H1 (cell line): ENCODE results near the gene GPX5. TPM values are rescaled to one million over a fixed set of nuclear protein-coding genes. Genes with fewer than 3 reads are reported as not detected.
A peak's percentile ranks its signal among the peaks of the same experiment; 100 is the strongest.

ENCODE experiments used
- CTCF ChIA-PET: fragments of 300-600 bp; sonication (Branson Sonifier 250); formaldehyde crosslinking; loops from one replicate; lab custom pipeline; 2021; ENCODE audit not compliant: partially characterized antibody; lab: Charles Lee
- POLR2A ChIA-PET: fragments of 300-600 bp; sonication (Branson Sonifier 250); formaldehyde crosslinking; loops from one replicate; lab custom pipeline; 2021; ENCODE audit warnings: inconsistent platforms; ENCODE audit not compliant: partially characterized antibody; lab: Charles Lee
- DNase-seq, 2 experiments: peaks; one replicate each; pipeline versions ENCODE4 v3.0.0 to v3.0.0-alpha.2; 2010 to 2022; ENCODE audit warnings: low spot score in 2 of 2, low read depth in 1 of 2, mixed read lengths in 1 of 2
- FAIRE-seq: peaks from 2 replicates; lab custom pipeline; 2011; peaks lifted over from hg19 to GRCh38; lab: Jason Lieb, UNC
- H2AFZ ChIP-seq: 2 replicates; pipeline ENCODE4 v1.8.1; 2012; ENCODE audit warnings: low read length, inconsistent platforms
- H2AK5ac ChIP-seq: 2 replicates; pipeline ENCODE4 v1.6.1; 2013; ENCODE audit warnings: low read depth, low read length
- H2BK120ac ChIP-seq: replicated peaks from 2 replicates; pipeline ENCODE3; 2013; ENCODE audit warnings: low read depth, low read length, inconsistent platforms
- H2BK12ac ChIP-seq: 2 replicates; pipeline ENCODE4 v1.6.1; 2013; ENCODE audit warnings: low read depth, low read length
- H2BK15ac ChIP-seq: 2 replicates; pipeline ENCODE4 v1.6.1; 2013; ENCODE audit warnings: low read length
- H2BK20ac ChIP-seq: 2 replicates; pipeline ENCODE4 v1.6.1; 2013; ENCODE audit warnings: low read length
- H2BK5ac ChIP-seq: 2 replicates; pipeline ENCODE4 v1.6.1; 2013; ENCODE audit warnings: low read depth, low read length
- H3K14ac ChIP-seq: 2 replicates; pipeline ENCODE4 v1.6.1; 2013; ENCODE audit warnings: inconsistent platforms; ENCODE audit not compliant: insufficient read length
- H3K18ac ChIP-seq: 2 replicates; pipeline ENCODE4 v1.6.1; 2013; ENCODE audit warnings: low read length; ENCODE audit errors: extremely low read depth
- H3K23ac ChIP-seq: 2 replicates; pipeline ENCODE4 v1.6.1; 2013; ENCODE audit warnings: inconsistent platforms; ENCODE audit not compliant: insufficient read length
- H3K23me2 ChIP-seq: 2 replicates; pipeline ENCODE4 v1.6.1; 2013; ENCODE audit warnings: low read depth, low read length
- H3K27ac ChIP-seq: 2 replicates; pipeline ENCODE4 v1.6.1; 2011; ENCODE audit warnings: low read depth, low read length, inconsistent platforms
- H3K27me3 ChIP-seq, 4 experiments: replicated peaks in 1 of 4; 1 replicate in 1 of 4; 2 replicates in 3 of 4; pipeline versions ENCODE4 v1.6.1 to v1.8.1; 2011 to 2013; ENCODE audit warnings: low read length in 3 of 4, mild to moderate bottlenecking in 3 of 4, inconsistent platforms in 2 of 4, mixed read lengths in 2 of 4, moderate library complexity in 1 of 4; ENCODE audit not compliant: control insufficient read depth in 3 of 4, insufficient read depth in 3 of 4; ENCODE audit errors: extremely low read depth in 1 of 4
- H3K36me3 ChIP-seq, 4 experiments: 2 replicates each; pipeline versions ENCODE4 v1.6.1 to v1.8.1; 2011 to 2013; ENCODE audit warnings: mild to moderate bottlenecking in 4 of 4, low read length in 3 of 4, moderate library complexity in 2 of 4, control low read depth in 1 of 4, inconsistent platforms in 1 of 4; ENCODE audit not compliant: insufficient read depth in 4 of 4, control insufficient read depth in 2 of 4
- H3K4ac ChIP-seq: replicated peaks from 2 replicates; pipeline ENCODE3; 2013; ENCODE audit warnings: low read length, low read depth, mixed read lengths, inconsistent platforms; ENCODE audit not compliant: insufficient read length
- H3K4me1 ChIP-seq, 4 experiments: replicated peaks in 1 of 4; 1 replicate in 1 of 4; 2 replicates in 3 of 4; pipeline versions ENCODE4 v1.6.1 to v1.8.1; 2011 to 2013; ENCODE audit warnings: low read length in 3 of 4, inconsistent platforms in 2 of 4, mixed read lengths in 1 of 4; ENCODE audit not compliant: insufficient read depth in 4 of 4, control insufficient read depth in 3 of 4
- H3K4me2 ChIP-seq, 2 experiments: 2 replicates each; pipeline versions ENCODE4 v1.6.1 to v1.8.1; 2011 to 2013; ENCODE audit warnings: low read depth in 2 of 2, low read length in 2 of 2, control low read depth in 1 of 2, inconsistent platforms in 1 of 2, mild to moderate bottlenecking in 1 of 2; ENCODE audit not compliant: insufficient read depth in 1 of 2
- H3K4me3 ChIP-seq, 4 experiments: fragments of 200-600, 300-600 bp in 1 of 4; sonication (generic), shearing (Covaris generic), sonication (Bioruptor Twin) in 1 of 4; 2 replicates each; pipeline versions ENCODE4 v1.5.1 to v1.8.1; 2011 to 2016; ENCODE audit warnings: low read length in 4 of 4, low read depth in 3 of 4, control low read depth in 2 of 4, inconsistent platforms in 2 of 4, mild to moderate bottlenecking in 2 of 4, mixed read lengths in 1 of 4, moderate library complexity in 1 of 4; ENCODE audit not compliant: insufficient read depth in 2 of 4; ENCODE audit errors: extremely low read depth in 1 of 4
- H3K56ac ChIP-seq: replicated peaks from 2 replicates; pipeline ENCODE3; 2013; ENCODE audit warnings: low read depth, mild to moderate bottlenecking, mixed read lengths, low read length, inconsistent platforms; ENCODE audit not compliant: insufficient read length
- H3K79me1 ChIP-seq: 2 replicates; pipeline ENCODE4 v1.6.1; 2013; ENCODE audit warnings: low read depth, low read length, control low read depth
- H3K79me2 ChIP-seq, 2 experiments: 2 replicates each; pipeline versions ENCODE4 v1.6.1 to v1.8.1; 2012 to 2013; ENCODE audit warnings: low read length in 2 of 2, mild to moderate bottlenecking in 2 of 2, inconsistent platforms in 1 of 2; ENCODE audit not compliant: insufficient read depth in 2 of 2, control insufficient read depth in 1 of 2
- H3K9ac ChIP-seq, 4 experiments: replicated peaks in 1 of 4; 1 replicate in 1 of 4; 2 replicates in 3 of 4; pipeline versions ENCODE4 v1.6.1 to v1.8.1; 2011 to 2013; ENCODE audit warnings: low read depth in 3 of 4, low read length in 3 of 4, control low read depth in 2 of 4, mild to moderate bottlenecking in 2 of 4, moderate library complexity in 2 of 4, inconsistent platforms in 1 of 4; ENCODE audit errors: extremely low read depth in 1 of 4
- H3K9me3 ChIP-seq, 2 experiments: 2 replicates each; pipeline versions ENCODE4 v1.6.1 to v1.8.1; 2012 to 2013; ENCODE audit warnings: mild to moderate bottlenecking in 2 of 2, moderate library complexity in 2 of 2, control low read depth in 1 of 2, inconsistent platforms in 1 of 2, low read depth in 1 of 2, low read length in 1 of 2, mixed read lengths in 1 of 2; ENCODE audit not compliant: insufficient read depth in 2 of 2
- H4K20me1 ChIP-seq, 2 experiments: replicated peaks in 1 of 2; 2 replicates each; pipeline versions ENCODE3 to v1.8.1; 2011 to 2013; ENCODE audit warnings: inconsistent platforms in 2 of 2, low read length in 2 of 2, mild to moderate bottlenecking in 1 of 2; ENCODE audit not compliant: insufficient read depth in 2 of 2, control insufficient read depth in 1 of 2
- H4K5ac ChIP-seq: 2 replicates; pipeline ENCODE4 v1.6.1; 2013; ENCODE audit warnings: low read length, low read depth, mixed read lengths, inconsistent platforms; ENCODE audit not compliant: insufficient read length
- H4K8ac ChIP-seq: 2 replicates; pipeline ENCODE4 v1.8.0; 2013; ENCODE audit warnings: mild to moderate bottlenecking, moderate library complexity, low read length, inconsistent platforms; ENCODE audit not compliant: insufficient read depth; ENCODE audit errors: extremely low read depth
- H4K91ac ChIP-seq: replicated peaks from 2 replicates; pipeline ENCODE3; 2013; ENCODE audit warnings: low read length, mixed read lengths, inconsistent platforms; ENCODE audit not compliant: insufficient read length
- CBX5 ChIP-seq: fragments of 300-800, 300-1000 bp; sonication (generic); IDR thresholded peaks from 2 replicates; pipeline ENCODE4 v1.7.1; 2016; ENCODE audit warnings: antibody characterized with exemption, low read length, low read depth
- POLR2A ChIP-seq, 2 experiments: IDR thresholded peaks; 1 replicate in 1 of 2; 2 replicates in 1 of 2; pipeline ENCODE4 v1.6.1; 2011; ENCODE audit warnings: low read depth in 2 of 2, low read length in 2 of 2, mild to moderate bottlenecking in 2 of 2; ENCODE audit errors: control extremely low read depth in 1 of 2
- RFX5 ChIP-seq: IDR thresholded peaks from 2 replicates; pipeline ENCODE4 v1.6.1; 2011; ENCODE audit warnings: low read depth, low read length, improper control_type of control experiment, borderline replicate concordance
- SP2 ChIP-seq: IDR thresholded peaks from 2 replicates; pipeline ENCODE4 v1.6.1; 2012; ENCODE audit warnings: mild to moderate bottlenecking, low read length, inconsistent platforms
- WGBS, 2 experiments: shearing (Covaris generic) in 1 of 2; methylation state at CpG; one replicate each; pipeline versions ENCODE4 v1.1.6 to v1.1.7; 2013 to 2015; ENCODE audit warnings: low lambda C conversion rate in 2 of 2, mixed read lengths in 2 of 2, inconsistent platforms in 1 of 2, low coverage in 1 of 2, missing lambda C conversion rate in 1 of 2; ENCODE audit not compliant: insufficient replicate concordance in 2 of 2, insufficient coverage in 1 of 2, insufficient read length in 1 of 2; ENCODE audit errors: extremely low coverage in 1 of 2, missing lambda C conversion rate in 1 of 2; 5-methylcytosine and 5-hydroxymethylcytosine counted together
- long read RNA-seq, 2 experiments: library from RNA in 1 of 2; library from capped mRNA in 1 of 2; stranded (forward); transcript quantifications; one replicate each; pipeline ENCODE4 v2.0.0, GENCODE V29; 2021; ENCODE audit warnings: inconsistent platforms in 1 of 2
- polyA minus RNA-seq, 3 experiments: library from RNA; depleted of rRNA, polyadenylated mRNA; stranded (reverse); fragments of >200 nt; gene quantifications; 1 replicate in 2 of 3; 2 replicates in 1 of 3; pipeline ENCODE4 v1.2.3, GENCODE V29; 2011
- polyA plus RNA-seq, 7 experiments: library from polyadenylated mRNA; depleted of rRNA in 3 of 7; stranded (reverse) in 5 of 7; unstranded in 2 of 7; fragments of >200 nt in 5 of 7; fragments of 200-250 nt in 2 of 7; gene quantifications; 1 replicate in 5 of 7; 2 replicates in 1 of 7; 4 replicates in 1 of 7; pipeline versions ENCODE4 v1.2.1 to v1.2.3, GENCODE V29; 2011 to 2013; ENCODE audit warnings: missing spikeins in 2 of 7, mixed read lengths in 2 of 7
- total RNA-seq: library from RNA; stranded (reverse); fragmentation: NEBNext Ultra II Directional; extraction: Animal tissue kit (Norgen Biotek cat#: 25700); gene quantifications from 2 replicates; pipeline ENCODE4 v1.2.1, GENCODE V29; 2021

The GPX5 gene
- not detected in 2 replicates for total RNA-seq
- 0.08 TPM in 1 of 2 replicates, not detected in the other for polyA plus RNA-seq (2011; rRNA removed)
- polyA plus RNA-seq (2011; cell fraction: cytosol; rRNA removed), result not detected
- 0.07 TPM for polyA plus RNA-seq (2011; cell fraction: nucleus; rRNA removed)
- not detected in 4 replicates for polyA plus RNA-seq (2012, experiment 1 of 2)
- not detected for polyA plus RNA-seq (2012, experiment 2 of 2)
- 0.02 TPM for polyA plus RNA-seq (2013, experiment 1 of 2)
- polyA plus RNA-seq (2013, experiment 2 of 2), result 0.04 TPM
- polyA minus RNA-seq (2011; rRNA and poly(A)+ RNA removed), result not detected in 2 replicates
- polyA minus RNA-seq (2011; cell fraction: cytosol; rRNA and poly(A)+ RNA removed), result not detected
- polyA minus RNA-seq (2011; cell fraction: nucleus; rRNA and poly(A)+ RNA removed), result not detected
- long read RNA-seq, experiment 1, result 0 reads
- long read RNA-seq, experiment 2, result 0 reads

- no peak within 1 kb of the TSS for H4K5ac ChIP-seq
- peak within 1 kb of the TSS; percentile 66; the same call in 1 of the 2 replicates for H2AFZ ChIP-seq
- no peaks in the 10 kb centered on the region for H4K20me1 ChIP-seq
- no peaks in the 10 kb centered on the region for H3K9me3 ChIP-seq
- no peak within 1 kb of the TSS for H3K56ac ChIP-seq
- H3K79me1 ChIP-seq, result no peaks in the 10 kb centered on the region
- no peak within 1 kb of the TSS for H4K8ac ChIP-seq
- no peak within 1 kb of the TSS for H2AK5ac ChIP-seq
- H3K27ac ChIP-seq, result no peak within 1 kb of the TSS
- H2BK5ac ChIP-seq, result no peak within 1 kb of the TSS
- no peaks in the 10 kb centered on the region for H3K23me2 ChIP-seq
- POLR2A ChIA-PET, result interaction anchor here (1.3 kb wide), 1 partner anchor 12 kb away, joined by 4 read pairs; no protein-coding TSS in a partner anchor
- no peak within 1 kb of the TSS for H2BK20ac ChIP-seq
- H3K4me3 ChIP-seq, result no peak within 1 kb of the TSS
- CTCF ChIA-PET, result interaction anchor here (0.6 to 1.2 kb wide), 2 partner anchors 20 to 159 kb away, joined by 3 read pairs; no protein-coding TSS in a partner anchor
- no peak within 1 kb of the TSS for H3K14ac ChIP-seq
- TF ChIP-seq SP2 (no peak), POLR2A (IDR thresholded peaks at IDR 0.05; ENCODE audit: control extremely low read depth in 1 of 2, low read depth in 2 of 2, low read length in 2 of 2) (no peak), RFX5 (no peak), CBX5 (no peak)
- H2BK15ac ChIP-seq, result no peak within 1 kb of the TSS
- H3K79me2 ChIP-seq, result no peaks in the 10 kb centered on the region
- H3K4me2 ChIP-seq, result no peak within 1 kb of the TSS
- no peaks in the 10 kb centered on the region for H3K36me3 ChIP-seq
- DNase-seq, result no peak
- no peak within 1 kb of the TSS for H3K23ac ChIP-seq
- H2BK12ac ChIP-seq, result no peak within 1 kb of the TSS
- no peak within 1 kb of the TSS for H3K9ac ChIP-seq
- WGBS, 2 experiments, result 84% methylated on average over 10 of the region's 10 CpGs; no CpG with 5 or more reads in 1 of the 2 experiments
- FAIRE-seq, result no peak
- H3K4me1 ChIP-seq, result peaks cover 0 to under 1% (median 0%) of the 10 kb centered on the region in 4 experiments; a peak in 1 of 7 replicates
- H3K27me3 ChIP-seq, result peaks cover 0 to 1% (median 0%) of the 10 kb centered on the region in 4 experiments; a peak in 1 of 7 replicates
- no peak within 1 kb of the TSS for H3K18ac ChIP-seq
- no peak within 1 kb of the TSS for H3K4ac ChIP-seq
- no peak within 1 kb of the TSS for H4K91ac ChIP-seq
- no peak within 1 kb of the TSS for H2BK120ac ChIP-seq
These were observed at the start of gene GPX5 for GRCh38 chr6:28525496-28526039. Gene GPX5, plus strand, starts transcription at chr6:28525881. Its CDS starts 133 bp downstream, at chr6:28526014.
